Tibial nerve (tissue), 4 donors: ENCODE results near the gene KCNK7.

Source experiments
- CTCF ChIP-seq, 5 experiments: fragments of 200-600 bp in 3 of 5; fragments of 450-650 bp in 2 of 5; sonication (generic) in 3 of 5; IDR thresholded peaks; one replicate each; pipeline ENCODE4 v1.5.1; 2016 to 2019; ENCODE audit warnings: antibody characterized with exemption in 5 of 5, mild to moderate bottlenecking in 3 of 5, moderate library complexity in 2 of 5
- EP300 ChIP-seq, 2 donors: sonication (generic); formaldehyde crosslinking; IDR thresholded peaks; one replicate each; pipeline ENCODE4 v1.6.1; 2017; ENCODE audit warnings: antibody characterized with exemption in 2 of 2, mild to moderate bottlenecking in 1 of 2
- POLR2A ChIP-seq, 2 donors: fragments of 450-650 bp; IDR thresholded peaks; one replicate each; pipeline ENCODE4 v1.6.1; 2017; ENCODE audit warnings: antibody characterized with exemption in 2 of 2, mild to moderate bottlenecking in 2 of 2, moderate library complexity in 2 of 2

DNA sequence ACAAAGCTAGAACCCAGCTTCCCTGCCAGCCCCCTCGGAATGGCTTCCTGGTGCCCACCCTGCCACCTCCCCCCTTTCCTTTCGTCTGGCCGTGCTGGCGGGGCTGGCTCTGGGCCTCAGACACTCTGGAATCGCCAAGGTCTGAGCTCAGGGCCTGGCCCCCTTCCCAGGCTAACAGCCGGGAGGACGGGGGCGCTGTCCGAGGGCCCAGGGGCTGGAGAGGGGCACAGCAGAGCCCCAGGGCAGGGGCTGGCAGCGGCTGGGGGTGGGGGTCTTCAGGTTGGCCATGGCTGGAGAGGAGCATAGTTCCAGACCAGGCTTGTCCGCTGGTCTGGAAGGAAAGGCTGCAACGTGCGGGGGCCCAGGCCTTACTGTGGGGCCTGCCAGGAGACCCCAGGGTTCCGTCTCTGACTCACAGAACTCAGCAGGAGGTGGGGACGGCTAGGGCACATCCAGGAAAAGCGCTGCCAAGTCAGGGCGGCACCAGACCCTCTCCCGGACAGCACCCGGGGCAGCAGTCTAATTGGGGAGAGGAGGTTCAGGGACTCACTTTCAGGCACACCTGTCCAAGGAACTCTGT, 36.6 kb downstream of the KCNK7 start:
- TF ChIP-seq CTCF (IDR thresholded peaks at IDR 0.05) (no peak), EP300 (IDR thresholded peaks at IDR 0.05) (peak in 1 of 2 donors; percentile 23), POLR2A (IDR thresholded peaks at IDR 0.05) (no peak)
